Muscle of leg (tissue), 11 donors: ENCODE measurements around the gene CALML5. TPM values are rescaled to one million over a fixed set of nuclear protein-coding genes. Genes with fewer than 3 reads are reported as not detected.
"Not testable (repeated sequence)": the region's sequence is repeated elsewhere in the genome, so short reads cannot be mapped to it uniquely, and the experiment has no call there.

Experiments used
- DNase-seq: peaks from one replicate; pipeline ENCODE4 v3.0.0; 2013
- H3K27ac ChIP-seq: one replicate; pipeline ENCODE4 v1.5.1; 2013; ENCODE audit warnings: mild to moderate bottlenecking, low read length, control low read depth
- H3K27me3 ChIP-seq: one replicate; pipeline ENCODE4 v1.6.1; 2013; ENCODE audit warnings: low read length; ENCODE audit not compliant: control insufficient read depth, insufficient read depth
- H3K36me3 ChIP-seq: one replicate; pipeline ENCODE4 v1.6.1; 2013; ENCODE audit warnings: low read length; ENCODE audit not compliant: control insufficient read depth, insufficient read depth
- H3K4me1 ChIP-seq: one replicate; pipeline ENCODE4 v1.6.1; 2013; ENCODE audit warnings: low read length; ENCODE audit not compliant: control insufficient read depth, insufficient read depth
- H3K4me3 ChIP-seq: one replicate; pipeline ENCODE4 v1.5.1; 2013; ENCODE audit warnings: low read length, control low read depth
- H3K9me3 ChIP-seq: replicated peaks from 2 replicates; pipeline ENCODE4 v1.6.1; 2013; ENCODE audit warnings: low read depth, low read length; ENCODE audit not compliant: control insufficient read depth
- WGBS: methylation state at CpG from one replicate; pipeline ENCODE4 v1.1.5; 2013; ENCODE audit warnings: missing lambda C conversion rate; ENCODE audit not compliant: insufficient coverage; 5-methylcytosine and 5-hydroxymethylcytosine counted together
- polyA plus RNA-seq, 8 donors: library from polyadenylated mRNA; unstranded; fragments of 120-200 nt; gene quantifications; one replicate each; pipeline versions ENCODE4 v1.2.1 to v1.2.3, GENCODE V29; 2013; ENCODE audit warnings: inconsistent platforms in 1 of 8, low replicate concordance in 1 of 8; ENCODE audit not compliant: insufficient read length in 8 of 8, insufficient read depth in 1 of 8
- total RNA-seq: library from RNA; stranded (reverse); fragments of 120-200 nt; gene quantifications from one replicate; pipeline ENCODE4 v1.2.4, GENCODE V29; 2013

The CALML5 gene
- total and polyA plus RNA-seq, 9 donors, result 0.19 to 2.2 TPM; not detected in 7

GRCh38 chr10:5475088-5475487, 24.3 kb downstream of the CALML5 start:
- not testable (repeated sequence) for DNase-seq, H3K4me3 ChIP-seq, H3K9me3 ChIP-seq, H3K36me3 ChIP-seq, H3K27ac ChIP-seq, H3K27me3 ChIP-seq
- H3K4me1 ChIP-seq, result peaks cover 26% of the 10 kb centered on the region
- 92% methylated on average over 3 of the region's 8 CpGs for WGBS

- DNase-seq, H3K27me3 ChIP-seq, H3K27ac ChIP-seq, H3K9me3 ChIP-seq, H3K36me3 ChIP-seq, H3K4me3 ChIP-seq: not testable (repeated sequence)
- peaks cover 24% of the 10 kb centered on the region for H3K4me1 ChIP-seq
- WGBS, result 85% methylated on average over 4 of the region's 4 CpGs
These were observed 24.7 kb downstream of the CALML5 start for GRCh38 chr10:5474642-5475041.

GRCh38 chr10:5470062-5470751, 29.2 kb downstream of the CALML5 start:
- 89% methylated on average over 15 of the region's 15 CpGs for WGBS
- Histone ChIP-seq H3K4me1 (peaks cover 29% of the 10 kb centered on the region), H3K27ac (no peak overlapping the region), H3K36me3 (no peaks in the 10 kb centered on the region), H3K27me3 (no peaks in the 10 kb centered on the region), H3K9me3 (peaks cover 8% of the 10 kb centered on the region), H3K4me3 (no peak overlapping the region)
- DNase-seq, result no peak

- Histone ChIP-seq H3K4me1 (peaks cover 35% of the 10 kb centered on the region), H3K27me3 (no peaks in the 10 kb centered on the region), H3K27ac (no peak overlapping the region), H3K4me3 (no peak overlapping the region), H3K9me3 (peaks cover 8% of the 10 kb centered on the region), H3K36me3 (no peaks in the 10 kb centered on the region)
- WGBS, result 94% methylated on average over 10 of the region's 15 CpGs
- DNase-seq, result no peak
These were observed 29.9 kb downstream of the CALML5 start for GRCh38 chr10:5469353-5470061.

GRCh38 chr10:5468262-5469106, 30.9 kb downstream of the CALML5 start:
- Histone ChIP-seq H3K4me3 (no peak overlapping the region), H3K27ac (peak overlapping the region; percentile 92), H3K36me3 (no peaks in the 10 kb centered on the region), H3K4me1 (peaks cover 35% of the 10 kb centered on the region), H3K27me3 (no peaks in the 10 kb centered on the region), H3K9me3 (peaks cover 8% of the 10 kb centered on the region)
- WGBS, result 84% methylated on average over 7 of the region's 8 CpGs
- DNase-seq, result no peak

- 65% methylated on average over 4 of the region's 6 CpGs for WGBS
- Histone ChIP-seq H3K36me3 (no peaks in the 10 kb centered on the region), H3K9me3 (peaks cover 8% of the 10 kb centered on the region), H3K27me3 (no peaks in the 10 kb centered on the region), H3K4me3 (no peak overlapping the region), H3K4me1 (peaks cover 37% of the 10 kb centered on the region), H3K27ac (peak overlapping the region; percentile 92)
- no peak for DNase-seq
These were observed 31.6 kb downstream of the CALML5 start for GRCh38 chr10:5467634-5468255.

- H3K36me3 ChIP-seq, result no peaks in the 10 kb centered on the region
- no peak overlapping the region for H3K4me3 ChIP-seq
- DNase-seq, result peak; percentile 92
- H3K9me3 ChIP-seq, result peaks cover 8% of the 10 kb centered on the region
- peak overlapping the region; percentile 92 for H3K27ac ChIP-seq
- no peaks in the 10 kb centered on the region for H3K27me3 ChIP-seq
- no CpG with 5 or more reads among the region's 8 CpGs for WGBS
- peaks cover 43% of the 10 kb centered on the region for H3K4me1 ChIP-seq
These were observed 32.2 kb downstream of the CALML5 start for GRCh38 chr10:5467207-5467535.

GRCh38 chr10:5466451-5467206, 32.7 kb downstream of the CALML5 start:
- no peaks in the 10 kb centered on the region for H3K36me3 ChIP-seq
- no peaks in the 10 kb centered on the region for H3K27me3 ChIP-seq
- H3K27ac ChIP-seq, result peak overlapping the region; percentile 92
- WGBS, result 7% methylated on average over 8 of the region's 18 CpGs
- DNase-seq, result peak; percentile 96
- H3K4me3 ChIP-seq, result no peak overlapping the region
- peaks cover 47% of the 10 kb centered on the region for H3K4me1 ChIP-seq
- H3K9me3 ChIP-seq, result peaks cover 8% of the 10 kb centered on the region

GRCh38 chr10:5465976-5466450, 33.4 kb downstream of the CALML5 start:
- Histone ChIP-seq H3K36me3 (no peaks in the 10 kb centered on the region), H3K4me1 (peaks cover 50% of the 10 kb centered on the region), H3K27ac (peak overlapping the region; percentile 92), H3K4me3 (no peak overlapping the region), H3K9me3 (peaks cover 8% of the 10 kb centered on the region), H3K27me3 (no peaks in the 10 kb centered on the region)
- 45% methylated on average over 12 of the region's 12 CpGs for WGBS
- no peak for DNase-seq
